ENCODE results near the gene KRT36. TPM values are rescaled to one million over a fixed set of nuclear protein-coding genes. Genes with fewer than 3 reads are reported as not detected.

Gene KRT36
- total RNA-seq, 1 donor from 2014 or later = not detected

DNA sequence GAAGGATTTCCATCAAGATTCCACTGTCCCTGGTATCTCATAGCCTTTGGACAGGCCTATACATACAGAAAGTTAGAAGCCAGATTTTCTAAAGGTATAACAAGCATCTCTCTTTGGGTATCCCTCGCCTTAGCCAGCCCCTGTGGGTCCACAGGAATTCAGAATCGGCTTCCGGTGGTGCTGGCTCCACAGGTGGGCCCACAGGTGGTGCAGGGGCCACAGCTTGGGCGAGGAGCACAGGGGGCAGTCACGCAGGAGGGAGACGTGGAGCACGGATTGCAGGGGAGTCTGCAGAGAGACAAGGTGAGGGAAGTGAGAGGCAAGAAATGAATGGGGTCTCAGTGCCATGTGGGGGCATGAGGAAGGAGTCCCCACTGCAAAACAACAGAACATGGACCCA lies 52.5 kb downstream of the KRT36 start:
- H3K27ac Mint-ChIP-seq (ENCODE audit: unreplicated experiment) = peak overlapping the region; percentile 62
- H3K4me1 Mint-ChIP-seq = peaks cover 14% of the 10 kb centered on the region
- no peaks in the 10 kb centered on the region for H3K36me3 Mint-ChIP-seq (ENCODE audit: low read depth)
- TF ChIP-seq, protein P1, sequence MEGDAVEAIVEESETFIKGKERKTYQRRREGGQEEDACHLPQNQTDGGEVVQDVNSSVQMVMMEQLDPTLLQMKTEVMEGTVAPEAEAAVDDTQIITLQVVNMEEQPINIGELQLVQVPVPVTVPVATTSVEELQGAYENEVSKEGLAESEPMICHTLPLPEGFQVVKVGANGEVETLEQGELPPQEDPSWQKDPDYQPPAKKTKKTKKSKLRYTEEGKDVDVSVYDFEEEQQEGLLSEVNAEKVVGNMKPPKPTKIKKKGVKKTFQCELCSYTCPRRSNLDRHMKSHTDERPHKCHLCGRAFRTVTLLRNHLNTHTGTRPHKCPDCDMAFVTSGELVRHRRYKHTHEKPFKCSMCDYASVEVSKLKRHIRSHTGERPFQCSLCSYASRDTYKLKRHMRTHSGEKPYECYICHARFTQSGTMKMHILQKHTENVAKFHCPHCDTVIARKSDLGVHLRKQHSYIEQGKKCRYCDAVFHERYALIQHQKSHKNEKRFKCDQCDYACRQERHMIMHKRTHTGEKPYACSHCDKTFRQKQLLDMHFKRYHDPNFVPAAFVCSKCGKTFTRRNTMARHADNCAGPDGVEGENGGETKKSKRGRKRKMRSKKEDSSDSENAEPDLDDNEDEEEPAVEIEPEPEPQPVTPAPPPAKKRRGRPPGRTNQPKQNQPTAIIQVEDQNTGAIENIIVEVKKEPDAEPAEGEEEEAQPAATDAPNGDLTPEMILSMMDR (conservative IDR thresholded peaks at IDR 0.05) = no peak
- no peak overlapping the region for H3K4me3 Mint-ChIP-seq
- no peaks in the 10 kb centered on the region for H3K9me3 Mint-ChIP-seq
- no peaks in the 10 kb centered on the region for H3K27me3 Mint-ChIP-seq (ENCODE audit: low read depth)
- no peak for DNase-seq (ENCODE audit: low read depth, low spot score)

Small RNAs within 50 kb of the gene (microRNA-seq; reads per million reads assigned to microRNA genes)
- not detected for gene MIR6510

Other genes with a start within 250 kb of the KRT36 start
- not detected in 2 replicates for gene KRTAP9-4, start 240.2 kb downstream of the KRT36 start, total RNA-seq
- gene KRTAP9-9, start 234.5 kb downstream of the KRT36 start, total RNA-seq = not detected in 2 replicates
- not detected in 2 replicates for gene KRTAP9-6, start 224.5 kb downstream of the KRT36 start, total RNA-seq
- not detected in 2 replicates for gene KRTAP9-7, start 214.2 kb downstream of the KRT36 start, total RNA-seq
- not detected in 2 replicates for gene KRTAP29-1, start 187.1 kb downstream of the KRT36 start, total RNA-seq
- gene KRTAP16-1, start 180.6 kb downstream of the KRT36 start, total RNA-seq = not detected in 2 replicates
- gene KRTAP17-1, start 174.2 kb downstream of the KRT36 start, total RNA-seq = not detected in 2 replicates
- gene KRT33A, start 139.1 kb downstream of the KRT36 start, total RNA-seq = not detected in 2 replicates
- gene KRT33B, start 120.1 kb downstream of the KRT36 start, total RNA-seq = not detected in 2 replicates
- gene KRT34, start 107.6 kb downstream of the KRT36 start, total RNA-seq = not detected in 2 replicates
- gene KRT31, start 92.3 kb downstream of the KRT36 start, total RNA-seq = not detected in 2 replicates
- gene KRT37, start 65.3 kb downstream of the KRT36 start, total RNA-seq = not detected in 2 replicates
- not detected in 2 replicates for gene KRT38, start 48.9 kb downstream of the KRT36 start, total RNA-seq
- not detected in 2 replicates for gene KRT32, start 22.5 kb downstream of the KRT36 start, total RNA-seq
- not detected in 2 replicates for gene KRT35, start 8.8 kb downstream of the KRT36 start, total RNA-seq
- not detected in 2 replicates for gene KRT13, start 15.7 kb upstream of the KRT36 start, total RNA-seq
- not detected in 2 replicates for gene KRT15, start 29.0 kb upstream of the KRT36 start, total RNA-seq
- gene KRT19, start 38.4 kb upstream of the KRT36 start, total RNA-seq = 0.35 and 0.80 TPM in 2 replicates
- gene KRT9, start 82.1 kb upstream of the KRT36 start, total RNA-seq = not detected in 2 replicates
- not detected in 2 replicates for gene KRT14, start 97.0 kb upstream of the KRT36 start, total RNA-seq
- not detected in 2 replicates for gene KRT16, start 122.9 kb upstream of the KRT36 start, total RNA-seq
- not detected in 2 replicates for gene KRT17, start 134.7 kb upstream of the KRT36 start, total RNA-seq
- gene EIF1, start 199.0 kb upstream of the KRT36 start, total RNA-seq = 617 and 620 TPM in 2 replicates
- not detected in 2 replicates for gene GAST, start 222.4 kb upstream of the KRT36 start, total RNA-seq
- 1.5 and 1.6 TPM in 2 replicates for gene HAP1, start 244.7 kb upstream of the KRT36 start, total RNA-seq

Data from neural crest cell (in vitro differentiated cells).